IMR-90 (cell line): Measurements from ENCODE around the gene SMARCA5. TPM values are rescaled to one million over a fixed set of nuclear protein-coding genes. Genes with fewer than 3 reads are reported as not detected.
A peak's percentile ranks its signal among the peaks of the same experiment; 100 is the strongest.

Experiments
- ATAC-seq: fragments of 200-7000 bp; cut with Tn5 transposase; 2 replicates; pipeline ENCODE4 v1.9.1; 2020; ENCODE audit warnings: low read depth, mild to moderate bottlenecking, moderate library complexity
- Bru-seq: library from RNA; stranded (reverse); fragments of 400-500 nt; gene quantifications from one replicate; lab custom pipeline; 2021; lab: Mats Ljungman, UMichigan
- BruChase-seq, 2 experiments: library from RNA; stranded (reverse); fragments of 400-500 nt; gene quantifications; one replicate each; lab custom pipeline; 2021; lab: Mats Ljungman, UMichigan
- BruUV-seq: library from RNA; stranded (reverse); fragments of 400-500 nt; replicated peaks from 2 replicates; lab custom pipeline; 2021; lab: Mats Ljungman, UMichigan
- CTCF ChIA-PET: fragments of 300-600 bp; formaldehyde crosslinking; extraction: SDS; loops from one replicate; lab custom pipeline; 2021; ENCODE audit warnings: antibody characterized with exemption; lab: Yijun Ruan, JAX
- POLR2A ChIA-PET: fragments of 300-600 bp; sonication (Branson Sonifier 250); formaldehyde crosslinking; loops from one replicate; lab custom pipeline; 2022; ENCODE audit warnings: antibody characterized with exemption; ENCODE audit not compliant: unreplicated experiment; lab: Charles Lee
- DNase-seq: peaks from one replicate; pipeline ENCODE4 v3.0.0; 2013
- H2AFZ ChIP-seq: replicated peaks from 2 replicates; pipeline ENCODE3; 2013; ENCODE audit warnings: low read length, mild to moderate bottlenecking; ENCODE audit not compliant: poor library complexity
- H2AK5ac ChIP-seq: 2 replicates; pipeline ENCODE4 v1.6.1; 2013; ENCODE audit warnings: low read depth, low read length, inconsistent platforms
- H2AK9ac ChIP-seq: replicated peaks from 2 replicates; pipeline ENCODE3; 2013; ENCODE audit warnings: mild to moderate bottlenecking, low read depth, low read length, moderate library complexity; ENCODE audit not compliant: poor library complexity
- H2BK120ac ChIP-seq: 2 replicates; pipeline ENCODE4 v1.6.1; 2013; ENCODE audit warnings: low read depth, low read length, inconsistent platforms
- H2BK15ac ChIP-seq: 3 replicates; pipeline ENCODE4 v1.6.1; 2013; ENCODE audit warnings: low read depth, low read length, inconsistent platforms
- H2BK20ac ChIP-seq: 2 replicates; pipeline ENCODE4 v1.6.1; 2013; ENCODE audit warnings: low read depth, mild to moderate bottlenecking, inconsistent platforms, low read length, moderate library complexity
- H2BK5ac ChIP-seq: 2 replicates; pipeline ENCODE4 v1.6.1; 2013; ENCODE audit warnings: mild to moderate bottlenecking, low read depth, low read length, inconsistent platforms; ENCODE audit not compliant: poor library complexity, severe bottlenecking
- H3K14ac ChIP-seq: replicated peaks from 2 replicates; pipeline ENCODE4 v1.6.1; 2013; ENCODE audit warnings: low read depth, low read length, inconsistent platforms
- H3K18ac ChIP-seq: 2 replicates; pipeline ENCODE4 v1.6.1; 2013; ENCODE audit warnings: low read depth, low read length, control low read depth
- H3K23ac ChIP-seq: 2 replicates; pipeline ENCODE4 v1.6.1; 2013; ENCODE audit warnings: low read depth, low read length, inconsistent platforms
- H3K27ac ChIP-seq: 2 replicates; pipeline ENCODE4 v1.5.1; 2013; ENCODE audit warnings: mild to moderate bottlenecking, control low read depth, low read length; ENCODE audit not compliant: insufficient read depth
- H3K27me3 ChIP-seq: 2 replicates; pipeline ENCODE4 v1.6.1; 2013; ENCODE audit warnings: low read length; ENCODE audit not compliant: control insufficient read depth, insufficient read depth
- H3K36me3 ChIP-seq: 2 replicates; pipeline ENCODE4 v1.6.1; 2013; ENCODE audit warnings: low read length, mixed read lengths; ENCODE audit not compliant: control insufficient read depth, insufficient read depth
- H3K4ac ChIP-seq: 2 replicates; pipeline ENCODE4 v1.6.1; 2013; ENCODE audit warnings: low read depth, low read length, inconsistent platforms
- H3K4me1 ChIP-seq: 2 replicates; pipeline ENCODE4 v1.6.1; 2013; ENCODE audit warnings: low read length, mixed read lengths; ENCODE audit not compliant: control insufficient read depth, insufficient read depth
- H3K4me2 ChIP-seq: 2 replicates; pipeline ENCODE4 v1.6.1; 2013; ENCODE audit warnings: low read depth, mild to moderate bottlenecking, control low read depth, low read length, moderate library complexity
- H3K4me3 ChIP-seq: 2 replicates; pipeline ENCODE4 v1.5.1; 2013; ENCODE audit warnings: low read depth, mild to moderate bottlenecking, control low read depth, low read length, moderate library complexity; ENCODE audit not compliant: insufficient read depth
- H3K56ac ChIP-seq: 2 replicates; pipeline ENCODE4 v1.6.1; 2013; ENCODE audit warnings: low read length, inconsistent platforms; ENCODE audit not compliant: insufficient read depth; ENCODE audit errors: extremely low read depth
- H3K79me1 ChIP-seq, 2 experiments: 2 replicates each; pipeline ENCODE4 v1.6.1; 2013; ENCODE audit warnings: low read length in 2 of 2, inconsistent platforms in 1 of 2, low read depth in 1 of 2
- H3K9ac ChIP-seq: 2 replicates; pipeline ENCODE4 v1.6.1; 2013; ENCODE audit warnings: low read depth, low read length, control low read depth
- H3K9me1 ChIP-seq: 2 replicates; pipeline ENCODE4 v1.6.1; 2013; ENCODE audit warnings: low read length, inconsistent platforms; ENCODE audit not compliant: insufficient read depth
- H3K9me3 ChIP-seq: 2 replicates; pipeline ENCODE4 v1.6.1; 2013; ENCODE audit warnings: low read length; ENCODE audit not compliant: control insufficient read depth, insufficient read depth
- H4K20me1 ChIP-seq: 2 replicates; pipeline ENCODE4 v1.6.1; 2013; ENCODE audit warnings: low read length, inconsistent platforms; ENCODE audit not compliant: insufficient read depth
- H4K5ac ChIP-seq: 2 replicates; pipeline ENCODE4 v1.6.1; 2013; ENCODE audit warnings: mild to moderate bottlenecking, low read depth, low read length, control low read depth
- H4K8ac ChIP-seq, 2 experiments: 2 replicates each; pipeline ENCODE4 v1.6.1; 2013; ENCODE audit warnings: low read depth in 2 of 2, low read length in 2 of 2, control low read depth in 1 of 2, inconsistent platforms in 1 of 2
- H4K91ac ChIP-seq: 2 replicates; pipeline ENCODE4 v1.6.1; 2013; ENCODE audit warnings: low read depth, low read length, inconsistent platforms; ENCODE audit not compliant: insufficient read depth
- BHLHE40 ChIP-seq: fragments of 150-350 bp; IDR thresholded peaks from 2 replicates; pipeline ENCODE4 v1.6.1; 2016; ENCODE audit warnings: mild to moderate bottlenecking, low read depth, low read length
- CHD1 ChIP-seq: IDR thresholded peaks from 2 replicates; pipeline ENCODE4 v1.6.1; 2012; ENCODE audit warnings: low read depth, low read length, improper control_type of control experiment
- NFE2L2 ChIP-seq: fragments of 150-350 bp; IDR thresholded peaks from 2 replicates; pipeline ENCODE4 v1.6.1; 2016; ENCODE audit warnings: low read depth, mild to moderate bottlenecking, low read length
- RAD21 ChIP-seq: IDR thresholded peaks from 2 replicates; pipeline ENCODE4 v1.6.1; 2012; ENCODE audit warnings: low read length, improper control_type of control experiment
- RCOR1 ChIP-seq: IDR thresholded peaks from 2 replicates; pipeline ENCODE4 v1.6.1; 2012; ENCODE audit warnings: mild to moderate bottlenecking, low read length, improper control_type of control experiment; ENCODE audit not compliant: insufficient replicate concordance
- RFX5 ChIP-seq: IDR thresholded peaks from 2 replicates; pipeline ENCODE4 v1.8.0; 2012; ENCODE audit warnings: low read depth, mild to moderate bottlenecking, low read length, moderate library complexity
- SMC3 ChIP-seq: fragments of 150-350 bp; IDR thresholded peaks from 2 replicates; pipeline ENCODE4 v1.6.1; 2016; ENCODE audit warnings: low read depth, mild to moderate bottlenecking, antibody characterized with exemption, low read length, moderate library complexity
- WGBS, 2 experiments: methylation state at CpG; one replicate each; pipeline versions ENCODE4 v1.1.5 to v1.1.7; 2013; ENCODE audit warnings: missing lambda C conversion rate in 2 of 2; ENCODE audit not compliant: insufficient read length in 1 of 2; ENCODE audit errors: extremely low coverage in 2 of 2; 5-methylcytosine and 5-hydroxymethylcytosine counted together
- dilution Hi-C: fragments of 300-500 bp; cut with HindIII; formaldehyde crosslinking; loops from one replicate; pipeline ENCODE4 v1.14.3; 2018; ENCODE audit warnings: low sequenced_read_pairs; ENCODE audit not compliant: unreplicated experiment
- in situ Hi-C: fragments of 300-500 bp; cut with MboI; formaldehyde crosslinking; loops from 3 replicates; pipeline ENCODE4 v1.14.3; 2019; ENCODE audit warnings: low sequenced_read_pairs, inconsistent platforms, mixed read lengths
- intact Hi-C: fragments of 100-400 bp; cut with micrococcal nuclease; formaldehyde crosslinking; loops from 2 replicates; pipeline ENCODE4 v1.10.0; 2022
- long read RNA-seq: library from polyadenylated mRNA; unstranded; transcript quantifications from one replicate; pipeline ENCODE4 v2.0.0, GENCODE V29; 2021; ENCODE audit not compliant: unreplicated experiment
- polyA plus RNA-seq, 3 experiments: library from polyadenylated mRNA; depleted of rRNA; stranded (reverse); fragments of >200 nt; gene quantifications; 2 replicates each; pipeline ENCODE4 v1.2.3, GENCODE V29; 2012; ENCODE audit warnings: low replicate concordance in 1 of 3
- total RNA-seq: library from RNA; depleted of rRNA; stranded (reverse); fragments of >200 nt; gene quantifications from 2 replicates; pipeline ENCODE4 v1.2.3, GENCODE V29; 2012; rRNA removed
- TF ChIP-seq, protein P1 (sequence below): conservative IDR thresholded peaks from 2 replicates; pipeline ENCODE4 v1.5.1; 2012; ENCODE audit warnings: mild to moderate bottlenecking, low read depth, low read length, improper control_type of control experiment
- TF ChIP-seq, protein P2 (sequence below): fragments of 150-350 bp; IDR thresholded peaks from 2 replicates; pipeline ENCODE4 v1.6.1; 2017; ENCODE audit warnings: mild to moderate bottlenecking, antibody characterized with exemption, low read length, low read depth
- TF ChIP-seq, protein P3 (sequence below): fragments of 150-350 bp; IDR thresholded peaks from 2 replicates; pipeline ENCODE4 v1.6.1; 2016; ENCODE audit warnings: low read depth, mild to moderate bottlenecking, low read length, moderate library complexity, borderline replicate concordance

The SMARCA5 gene
- total RNA-seq (14.7 and 28.6 TPM in 2 replicates), polyA plus RNA-seq (2012; rRNA removed) (8.6 and 11.5 TPM in 2 replicates), Bru-seq, nascent RNA (percentile 89 among the genes with signal in this experiment), BruChase-seq, experiment 1, labeled RNA remaining after a 6-hour chase (percentile 85 among the genes with signal in this experiment), BruChase-seq, experiment 2, labeled RNA remaining after a 2-hour chase (percentile 87 among the genes with signal in this experiment)
- 2.9 and 3.6 TPM in 2 replicates for polyA plus RNA-seq (2012; cell fraction: cytosol; rRNA removed)
- 4.7 and 9.8 TPM in 2 replicates for polyA plus RNA-seq (2012; cell fraction: nucleus; rRNA removed; ENCODE audit: low replicate concordance)
- long read RNA-seq, full-length matches to known transcripts: 158 of 220 reads
- long read RNA-seq, partial matches to known transcripts: 57 of 220 reads
- long read RNA-seq, other reads (novel, unspliced or antisense): 5 of 220 reads

- Histone ChIP-seq H3K4me1 (no peaks in the 10 kb centered on the region), H3K9me1 (no peaks in the 10 kb centered on the region), H3K36me3 (peaks cover 3% of the 10 kb centered on the region), H2BK20ac (0 out of 2 replicates have a peak within 1 kb of the TSS, but pooled peaks have one; percentile 27), H4K20me1 (peaks cover 26% of the 10 kb centered on the region), H2BK5ac (peak within 1 kb of the TSS; percentile 88), H2AK5ac (peak within 1 kb of the TSS; percentile 28; the same call in 1 of the 2 replicates), H3K27me3 (no peaks in the 10 kb centered on the region), H3K27ac (peak within 1 kb of the TSS; percentile 86), H3K4me2 (peak within 1 kb of the TSS; percentile 94), H3K23ac (peak within 1 kb of the TSS; percentile 84), H3K79me1 (peaks cover 4 to 8% of the 10 kb centered on the region in 2 experiments; a peak in 2 of 4 replicates), H3K4ac (peak within 1 kb of the TSS; percentile 91), H2AK9ac (peak within 1 kb of the TSS; percentile 90), H3K56ac (peak within 1 kb of the TSS; percentile 86), H2BK15ac (peak within 1 kb of the TSS; percentile 62; the same call in 1 of the 3 replicates), H3K18ac (peak within 1 kb of the TSS; percentile 25; the same call in 1 of the 2 replicates), H2BK120ac (peak within 1 kb of the TSS; percentile 78), H3K9me3 (no peaks in the 10 kb centered on the region), H4K91ac (peak within 1 kb of the TSS; percentile 67), H2AFZ (peak within 1 kb of the TSS; percentile 98), H3K9ac (peak within 1 kb of the TSS; percentile 89), H4K5ac (peak within 1 kb of the TSS; percentile 52), H4K8ac (peak within 1 kb of the TSS; percentile 2 to 94), H3K4me3 (peak within 1 kb of the TSS; percentile 63), H3K14ac (peak within 1 kb of the TSS; percentile 77)
- intact Hi-C loops: no loop called here
- in situ Hi-C loops: no loop called here
- ATAC-seq (peak; percentile 92), DNase-seq (peak; percentile 98)
- WGBS, 2 experiments: 0% methylated on average over 21 of the region's 86 CpGs; no CpG with 5 or more reads in 1 of the 2 experiments
- TSS peak; percentile 76 for BruUV-seq
- CTCF ChIA-PET: no interaction called here
- dilution Hi-C loops: no loop called here
- POLR2A ChIA-PET: interaction anchor here (0.6 kb wide), 1 partner anchor 10 kb away, joined by 3 read pairs; no protein-coding TSS in a partner anchor
- TF ChIP-seq SMC3: no peak
- TF ChIP-seq, protein P1, sequence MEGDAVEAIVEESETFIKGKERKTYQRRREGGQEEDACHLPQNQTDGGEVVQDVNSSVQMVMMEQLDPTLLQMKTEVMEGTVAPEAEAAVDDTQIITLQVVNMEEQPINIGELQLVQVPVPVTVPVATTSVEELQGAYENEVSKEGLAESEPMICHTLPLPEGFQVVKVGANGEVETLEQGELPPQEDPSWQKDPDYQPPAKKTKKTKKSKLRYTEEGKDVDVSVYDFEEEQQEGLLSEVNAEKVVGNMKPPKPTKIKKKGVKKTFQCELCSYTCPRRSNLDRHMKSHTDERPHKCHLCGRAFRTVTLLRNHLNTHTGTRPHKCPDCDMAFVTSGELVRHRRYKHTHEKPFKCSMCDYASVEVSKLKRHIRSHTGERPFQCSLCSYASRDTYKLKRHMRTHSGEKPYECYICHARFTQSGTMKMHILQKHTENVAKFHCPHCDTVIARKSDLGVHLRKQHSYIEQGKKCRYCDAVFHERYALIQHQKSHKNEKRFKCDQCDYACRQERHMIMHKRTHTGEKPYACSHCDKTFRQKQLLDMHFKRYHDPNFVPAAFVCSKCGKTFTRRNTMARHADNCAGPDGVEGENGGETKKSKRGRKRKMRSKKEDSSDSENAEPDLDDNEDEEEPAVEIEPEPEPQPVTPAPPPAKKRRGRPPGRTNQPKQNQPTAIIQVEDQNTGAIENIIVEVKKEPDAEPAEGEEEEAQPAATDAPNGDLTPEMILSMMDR: no peak
- no peak for TF ChIP-seq RAD21
- TF ChIP-seq, protein P2, sequence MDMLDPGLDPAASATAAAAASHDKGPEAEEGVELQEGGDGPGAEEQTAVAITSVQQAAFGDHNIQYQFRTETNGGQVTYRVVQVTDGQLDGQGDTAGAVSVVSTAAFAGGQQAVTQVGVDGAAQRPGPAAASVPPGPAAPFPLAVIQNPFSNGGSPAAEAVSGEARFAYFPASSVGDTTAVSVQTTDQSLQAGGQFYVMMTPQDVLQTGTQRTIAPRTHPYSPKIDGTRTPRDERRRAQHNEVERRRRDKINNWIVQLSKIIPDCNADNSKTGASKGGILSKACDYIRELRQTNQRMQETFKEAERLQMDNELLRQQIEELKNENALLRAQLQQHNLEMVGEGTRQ: no peak
- TF ChIP-seq CHD1: peak; percentile 70; the same call in 1 of the 2 replicates
- TF ChIP-seq RCOR1: peak; percentile 64
- TF ChIP-seq, protein P3, sequence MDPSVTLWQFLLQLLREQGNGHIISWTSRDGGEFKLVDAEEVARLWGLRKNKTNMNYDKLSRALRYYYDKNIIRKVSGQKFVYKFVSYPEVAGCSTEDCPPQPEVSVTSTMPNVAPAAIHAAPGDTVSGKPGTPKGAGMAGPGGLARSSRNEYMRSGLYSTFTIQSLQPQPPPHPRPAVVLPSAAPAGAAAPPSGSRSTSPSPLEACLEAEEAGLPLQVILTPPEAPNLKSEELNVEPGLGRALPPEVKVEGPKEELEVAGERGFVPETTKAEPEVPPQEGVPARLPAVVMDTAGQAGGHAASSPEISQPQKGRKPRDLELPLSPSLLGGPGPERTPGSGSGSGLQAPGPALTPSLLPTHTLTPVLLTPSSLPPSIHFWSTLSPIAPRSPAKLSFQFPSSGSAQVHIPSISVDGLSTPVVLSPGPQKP: no peak
- TF ChIP-seq RFX5: no peak
- TF ChIP-seq NFE2L2: no peak
- TF ChIP-seq BHLHE40: no peak
Measured at GRCh38 chr4:143513314-143514168, at the start of gene SMARCA5. Gene SMARCA5 (plus strand): TSS chr4:143513702. CDS start chr4:143513925, 223 bp downstream.
